Breast epithelium (tissue), 3 donors: ENCODE results near the gene ADIPOR1.

Source experiments
- POLR2A ChIP-seq: fragments of 450-650 bp; IDR thresholded peaks from one replicate; pipeline ENCODE4 v1.6.1; 2016; ENCODE audit warnings: antibody characterized with exemption, mild to moderate bottlenecking, moderate library complexity
- POLR2AphosphoS5 ChIP-seq, 3 donors: sonication (generic); formaldehyde crosslinking; IDR thresholded peaks; one replicate each; pipeline ENCODE4 v1.6.1; 2017; ENCODE audit warnings: antibody characterized with exemption in 3 of 3
- TF ChIP-seq, protein P1 (sequence below), 3 donors: fragments of 450-650 bp; IDR thresholded peaks; one replicate each; pipeline ENCODE4 v1.5.1; 2016 to 2017; ENCODE audit warnings: antibody characterized with exemption in 3 of 3, mild to moderate bottlenecking in 3 of 3, moderate library complexity in 3 of 3

GRCh38 chr1:202954057-202954745, 3.9 kb downstream of the ADIPOR1 start:
- TF ChIP-seq, protein P1, sequence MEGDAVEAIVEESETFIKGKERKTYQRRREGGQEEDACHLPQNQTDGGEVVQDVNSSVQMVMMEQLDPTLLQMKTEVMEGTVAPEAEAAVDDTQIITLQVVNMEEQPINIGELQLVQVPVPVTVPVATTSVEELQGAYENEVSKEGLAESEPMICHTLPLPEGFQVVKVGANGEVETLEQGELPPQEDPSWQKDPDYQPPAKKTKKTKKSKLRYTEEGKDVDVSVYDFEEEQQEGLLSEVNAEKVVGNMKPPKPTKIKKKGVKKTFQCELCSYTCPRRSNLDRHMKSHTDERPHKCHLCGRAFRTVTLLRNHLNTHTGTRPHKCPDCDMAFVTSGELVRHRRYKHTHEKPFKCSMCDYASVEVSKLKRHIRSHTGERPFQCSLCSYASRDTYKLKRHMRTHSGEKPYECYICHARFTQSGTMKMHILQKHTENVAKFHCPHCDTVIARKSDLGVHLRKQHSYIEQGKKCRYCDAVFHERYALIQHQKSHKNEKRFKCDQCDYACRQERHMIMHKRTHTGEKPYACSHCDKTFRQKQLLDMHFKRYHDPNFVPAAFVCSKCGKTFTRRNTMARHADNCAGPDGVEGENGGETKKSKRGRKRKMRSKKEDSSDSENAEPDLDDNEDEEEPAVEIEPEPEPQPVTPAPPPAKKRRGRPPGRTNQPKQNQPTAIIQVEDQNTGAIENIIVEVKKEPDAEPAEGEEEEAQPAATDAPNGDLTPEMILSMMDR (IDR thresholded peaks at IDR 0.05), result no peak
- TF ChIP-seq POLR2A, result no peak
- no peak for TF ChIP-seq POLR2AphosphoS5 (IDR thresholded peaks at IDR 0.05)
